NCI-H2107 (cell line): ENCODE data around the gene GLRA2.
"Not testable (repeated sequence)": the region's sequence is repeated elsewhere in the genome, so short reads cannot be mapped to it uniquely, and the experiment has no call there.

ENCODE experiments used
- DNase-seq: peaks from one replicate; lab custom pipeline; 2025; lab: John Stamatoyannopoulos, UW

Gene GLRA2

DNA sequence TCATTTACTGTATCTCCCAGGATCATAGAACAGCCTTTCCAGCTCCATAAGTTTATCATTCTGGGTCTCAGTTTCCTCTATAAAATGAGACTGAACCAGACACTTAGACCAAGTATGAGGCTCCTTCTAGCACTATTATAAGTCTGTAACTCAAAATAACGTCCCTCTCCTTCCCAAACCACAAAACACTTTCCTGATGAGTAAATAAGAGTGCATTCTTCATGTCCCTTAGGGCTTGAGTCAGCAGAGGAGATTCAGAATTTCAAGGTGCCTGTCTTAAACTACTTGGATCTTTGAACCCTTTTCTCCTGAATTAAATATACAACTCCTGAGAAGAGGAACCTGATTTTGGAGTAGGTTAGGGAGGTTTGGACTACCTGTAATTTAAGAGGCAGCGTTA lies 62.6 kb downstream of the GLRA2 start:
- no peak for DNase-seq

DNA sequence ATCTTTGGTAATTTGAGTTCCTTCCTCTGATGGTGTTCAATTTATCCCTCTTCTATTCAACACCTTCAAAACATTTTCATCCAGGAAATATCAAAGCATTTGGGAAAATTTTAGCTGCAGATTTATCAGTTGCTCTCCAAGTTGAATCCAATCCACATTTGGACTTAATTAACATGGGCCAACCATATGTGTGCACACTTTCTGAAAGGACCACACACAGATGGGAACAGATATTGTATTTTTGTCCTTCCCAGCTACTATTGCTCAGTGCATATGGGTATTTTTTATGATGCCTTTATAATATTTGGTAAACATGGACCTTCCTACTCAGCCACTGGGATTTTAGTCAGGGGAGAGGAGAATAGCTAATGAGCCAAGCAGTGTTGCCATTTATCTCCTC lies 65.2 kb downstream of the GLRA2 start:
- no peak for DNase-seq

DNA sequence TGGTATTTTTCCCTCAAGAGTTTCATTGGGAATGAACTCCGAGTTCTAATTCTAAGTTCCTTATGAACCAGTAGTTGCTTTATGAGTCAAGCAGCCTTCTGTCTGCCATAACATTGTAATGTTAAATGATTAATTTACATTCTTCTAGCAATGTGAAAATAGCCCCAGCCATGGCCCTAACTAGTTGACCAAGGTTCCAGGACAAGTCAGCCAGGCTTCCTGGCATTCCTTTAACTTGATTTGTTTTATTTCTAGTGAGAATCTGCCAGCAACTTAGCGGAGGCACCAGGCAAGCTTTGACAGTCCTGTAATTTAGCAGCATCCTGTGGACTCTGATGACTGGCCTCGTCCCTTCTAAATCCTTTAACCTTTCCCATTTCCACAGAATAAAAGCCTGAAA lies 69.0 kb downstream of the GLRA2 start:
- DNase-seq, result no peak

DNA sequence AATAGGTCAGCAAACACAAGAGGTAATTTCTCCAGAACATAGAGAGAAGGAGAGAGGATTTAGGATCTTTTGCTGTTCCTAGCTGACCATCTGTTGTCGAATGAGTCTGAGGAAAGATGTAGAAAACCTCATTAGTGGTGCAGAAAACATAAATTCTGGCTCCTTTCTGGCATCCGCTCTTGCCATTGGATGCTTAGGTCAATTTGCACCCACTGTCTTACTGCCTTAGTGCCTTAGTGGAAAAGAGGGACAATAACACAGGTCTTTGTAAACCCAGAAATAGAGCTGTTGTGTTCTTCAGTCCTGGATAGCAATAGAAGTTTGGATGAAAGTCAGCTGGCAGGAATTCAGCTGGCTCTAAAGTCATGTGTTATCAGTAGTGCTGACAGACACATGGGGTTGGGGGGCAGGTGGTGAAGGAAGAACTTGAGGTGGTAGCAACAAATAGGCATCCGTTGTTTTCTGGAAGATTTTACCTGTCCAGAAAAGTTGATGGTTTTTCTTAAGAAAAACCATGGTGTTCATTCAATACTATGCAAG lies 78.2 kb downstream of the GLRA2 start:
- DNase-seq, result no peak

DNA sequence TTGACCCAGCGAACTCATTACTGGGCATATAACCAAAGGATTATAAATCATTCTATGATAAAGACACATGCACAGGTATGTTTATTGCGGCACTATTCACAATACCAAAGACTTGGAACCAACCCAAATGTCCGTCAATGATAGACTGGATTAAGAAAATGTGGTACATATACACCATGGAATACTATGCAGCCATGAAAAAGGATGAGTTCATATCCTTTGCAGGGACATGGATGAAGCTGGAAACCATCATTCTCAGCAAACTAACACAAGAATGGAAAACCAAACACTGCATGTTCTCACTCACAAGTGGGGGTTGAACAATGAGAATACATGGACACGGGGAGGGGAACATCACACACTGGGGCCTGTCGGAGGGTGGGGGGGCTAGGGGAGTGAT lies 83.1 kb downstream of the GLRA2 start:
- DNase-seq, result not testable (repeated sequence)

DNA sequence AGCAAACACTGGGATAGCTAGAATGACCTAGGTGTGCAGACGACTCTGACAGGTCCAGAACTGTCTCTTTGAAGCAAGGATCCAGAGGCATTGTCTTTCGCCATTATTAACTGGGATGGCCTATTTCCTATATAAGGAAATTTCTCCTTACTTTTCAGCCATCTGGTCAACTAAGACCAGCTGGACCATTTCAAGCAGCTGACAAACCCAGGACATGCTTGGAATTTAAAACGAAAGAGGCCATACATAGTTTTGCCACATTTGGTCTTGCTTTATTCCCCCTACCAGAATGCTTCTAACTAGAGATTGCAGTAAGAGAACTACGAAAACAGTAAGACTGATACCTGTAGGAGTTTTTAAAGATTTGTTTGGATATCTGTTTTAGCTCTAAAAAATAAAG lies 87.0 kb downstream of the GLRA2 start:
- no peak for DNase-seq

DNA sequence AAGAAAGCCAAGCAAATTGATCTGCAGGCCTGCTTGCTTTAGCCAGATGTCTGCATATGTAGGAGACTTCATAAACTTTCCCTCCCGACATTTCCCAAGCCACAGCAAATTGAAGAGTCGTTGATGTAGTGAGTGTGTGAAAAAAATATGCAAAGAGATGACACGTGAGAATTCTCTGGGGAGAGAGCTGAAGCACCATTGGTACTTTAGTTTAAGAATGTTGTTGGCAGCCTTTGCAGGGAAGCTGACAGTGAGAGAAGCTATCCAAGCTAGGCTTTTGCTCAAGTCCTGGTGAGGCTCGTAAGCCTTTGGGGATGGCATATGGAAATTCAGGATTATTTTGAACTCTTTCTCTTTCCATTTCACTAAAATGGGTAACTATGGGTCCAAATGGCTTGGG lies 87.5 kb downstream of the GLRA2 start:
- DNase-seq, result no peak

DNA sequence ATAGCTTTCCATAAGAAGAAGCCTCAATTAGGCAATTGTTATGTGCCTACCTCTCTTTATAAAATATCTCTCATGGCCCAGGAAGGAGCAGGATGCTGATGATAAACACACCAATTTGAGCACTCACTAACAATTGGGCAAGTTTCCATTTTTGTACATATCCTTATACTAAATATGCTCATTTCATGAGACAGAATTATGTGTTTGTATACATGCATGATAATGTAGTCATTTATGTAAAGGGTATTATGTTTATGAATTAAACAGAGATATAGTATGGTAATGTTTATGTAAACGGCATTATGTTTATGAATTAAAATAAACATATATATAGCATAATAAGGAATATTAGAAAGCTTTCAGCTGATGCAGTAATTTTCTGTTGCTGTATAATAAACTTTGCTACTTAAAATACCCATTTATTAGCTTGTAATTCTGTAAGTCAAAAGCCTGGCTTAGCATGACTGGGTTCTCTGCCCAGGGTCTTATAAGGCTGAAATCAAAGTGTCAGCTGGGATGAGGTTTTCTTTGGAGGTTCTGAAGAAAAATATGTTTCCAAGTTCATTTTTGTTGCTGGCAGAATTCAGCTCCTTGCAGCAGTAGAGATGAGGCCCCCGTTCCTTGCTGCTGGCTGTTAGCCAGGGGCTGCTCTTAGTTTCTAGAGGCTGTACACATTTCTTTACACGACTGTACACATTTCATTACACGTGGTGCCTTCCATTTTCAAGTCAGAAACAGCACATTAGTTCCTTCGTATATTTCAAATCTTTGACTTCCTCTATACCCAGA lies 89.0 kb downstream of the GLRA2 start:
- no peak for DNase-seq

DNA sequence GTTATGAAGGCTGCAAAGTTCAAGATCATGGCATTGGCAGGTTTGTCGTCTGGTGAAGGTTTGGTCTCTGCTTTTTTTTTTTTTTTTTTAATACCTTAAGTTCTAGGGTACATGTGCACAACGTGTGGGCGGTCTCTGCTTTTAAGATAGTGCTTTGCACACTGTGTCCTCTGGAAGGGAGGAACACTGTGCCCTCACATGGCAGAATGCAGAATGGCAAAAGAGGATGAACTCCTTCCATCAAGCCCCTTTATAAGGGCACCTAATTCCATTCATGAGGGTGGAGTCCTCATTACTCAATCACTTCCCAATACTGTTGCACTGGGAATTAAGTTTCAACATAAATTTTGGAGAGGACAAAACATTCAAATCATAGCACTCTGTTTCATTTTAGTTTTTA lies 101.4 kb downstream of the GLRA2 start:
- DNase-seq, result no peak

DNA sequence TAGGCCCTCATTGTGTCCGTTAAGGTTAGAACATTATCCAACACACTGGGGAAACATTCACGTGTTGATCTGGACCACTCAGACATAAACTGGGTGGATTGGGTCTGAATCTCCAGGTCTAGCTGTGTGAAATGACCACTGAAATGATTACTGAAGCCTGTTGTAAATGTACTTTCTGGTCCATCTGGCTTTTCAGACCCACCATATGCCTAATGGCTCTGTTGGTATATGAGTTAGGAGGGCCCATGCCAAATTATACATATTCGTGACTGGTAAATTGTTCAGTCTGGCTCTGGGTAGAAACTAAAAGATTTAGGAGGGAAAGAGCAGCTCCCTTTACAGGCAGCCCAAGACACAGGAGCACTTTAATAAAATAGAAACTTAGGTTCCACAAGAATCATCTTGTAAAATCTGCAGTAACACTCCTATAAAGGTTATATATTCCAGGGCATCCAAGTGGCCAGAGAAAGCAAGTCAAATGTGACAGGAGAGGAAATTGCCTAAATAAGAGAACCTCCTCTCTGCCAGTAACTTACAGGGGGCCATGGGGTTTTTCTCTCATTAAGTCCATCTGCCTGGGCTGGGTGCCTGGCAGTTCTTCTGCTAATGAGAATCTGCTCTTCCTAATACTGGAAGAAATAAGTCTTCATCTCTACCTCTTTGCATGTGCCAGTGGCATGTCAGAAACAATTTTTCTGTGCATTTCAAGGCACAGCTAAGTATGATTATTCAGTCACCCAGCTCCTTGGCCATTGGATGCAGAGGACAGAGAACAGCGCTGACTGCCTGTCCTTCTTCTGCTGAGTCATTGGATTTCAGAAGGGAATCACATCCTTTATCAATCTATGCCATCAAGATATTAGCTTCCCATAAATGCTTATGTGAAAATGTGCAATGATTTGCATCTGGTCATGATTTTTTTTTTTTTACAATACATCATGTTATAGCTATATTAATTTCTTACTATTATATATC lies 112.6 kb downstream of the GLRA2 start:
- no peak for DNase-seq

DNA sequence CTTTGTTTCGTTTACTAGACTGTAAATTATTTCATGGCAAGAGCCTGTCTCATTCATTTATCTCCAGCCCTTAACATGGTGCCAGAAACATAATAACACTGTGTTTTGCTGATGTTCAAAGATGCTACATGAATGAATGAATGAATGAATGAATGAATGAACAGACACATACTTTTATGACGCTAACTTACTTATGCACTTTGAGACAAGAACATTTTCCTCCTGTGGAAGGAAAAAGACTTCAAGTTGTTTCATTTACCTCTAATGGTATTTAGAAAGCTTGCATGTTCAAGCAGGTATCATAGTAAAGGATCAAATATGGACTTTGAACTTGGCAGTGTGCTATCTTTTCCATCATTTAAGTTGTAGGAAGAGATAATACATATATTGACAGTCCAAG lies 131.6 kb downstream of the GLRA2 start:
- no peak for DNase-seq

DNA sequence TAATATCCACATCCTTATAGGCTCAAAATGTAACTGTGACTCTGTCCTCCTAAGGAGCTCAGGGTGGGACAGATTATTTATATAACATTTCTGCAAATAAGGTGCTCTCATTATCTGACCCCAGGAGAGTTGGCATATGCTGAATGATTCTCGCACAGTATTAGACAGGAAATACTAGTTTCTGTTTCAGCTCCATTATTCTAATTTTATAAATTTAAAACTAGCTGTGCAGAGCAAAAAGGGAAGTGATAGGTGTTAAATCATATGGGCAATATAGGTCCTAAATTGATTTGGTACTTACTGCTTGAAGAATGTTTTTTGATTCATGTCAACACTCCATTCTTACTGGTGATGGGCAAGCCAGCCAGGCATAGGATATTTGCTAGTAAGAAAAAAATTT lies 141.5 kb downstream of the GLRA2 start:
- no peak for DNase-seq

DNA sequence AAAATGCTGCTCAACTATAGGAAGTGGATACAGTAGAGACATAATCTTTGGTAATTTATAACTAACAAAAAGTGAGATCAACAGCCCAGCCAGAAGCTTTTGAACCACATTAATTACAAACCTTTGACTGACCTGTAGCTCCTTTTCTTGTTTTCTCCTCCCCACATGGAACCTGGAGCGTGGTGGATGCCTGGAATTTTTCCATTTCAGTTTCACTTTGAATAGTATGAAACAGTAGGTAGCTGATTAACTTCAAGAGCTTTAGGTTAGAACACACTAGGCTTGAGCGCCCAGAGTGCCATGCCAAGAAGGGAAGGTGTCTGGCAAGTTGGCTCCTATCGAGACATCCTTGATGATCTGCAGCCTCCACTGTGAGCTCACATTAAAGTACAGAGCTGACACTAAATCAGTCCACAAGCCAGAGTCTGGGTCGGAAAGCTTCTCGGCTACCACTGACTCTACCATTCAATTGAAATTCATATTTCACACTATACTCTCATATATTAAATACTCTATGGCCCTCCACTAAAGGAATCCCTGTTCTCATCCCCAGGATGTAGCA lies 143.4 kb downstream of the GLRA2 start:
- no peak for DNase-seq

DNA sequence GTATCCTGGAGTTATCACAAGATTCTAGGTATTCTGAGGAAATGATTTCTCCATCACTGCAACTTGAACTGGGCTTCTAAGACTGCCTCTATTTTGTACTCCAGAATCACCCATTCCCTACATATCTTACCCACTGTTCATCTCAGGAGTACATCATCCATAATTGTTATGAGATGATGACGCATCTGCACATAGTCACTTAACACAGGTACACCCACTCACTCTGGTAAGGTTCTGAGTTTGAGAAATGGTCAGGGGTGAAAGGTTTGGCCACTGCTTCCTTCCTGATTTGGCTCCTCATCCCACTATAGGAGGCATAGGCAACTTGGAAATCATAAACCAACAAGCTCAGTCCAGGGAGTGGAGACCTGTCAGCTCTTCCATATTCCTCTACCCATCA lies 143.9 kb downstream of the GLRA2 start:
- no peak for DNase-seq

DNA sequence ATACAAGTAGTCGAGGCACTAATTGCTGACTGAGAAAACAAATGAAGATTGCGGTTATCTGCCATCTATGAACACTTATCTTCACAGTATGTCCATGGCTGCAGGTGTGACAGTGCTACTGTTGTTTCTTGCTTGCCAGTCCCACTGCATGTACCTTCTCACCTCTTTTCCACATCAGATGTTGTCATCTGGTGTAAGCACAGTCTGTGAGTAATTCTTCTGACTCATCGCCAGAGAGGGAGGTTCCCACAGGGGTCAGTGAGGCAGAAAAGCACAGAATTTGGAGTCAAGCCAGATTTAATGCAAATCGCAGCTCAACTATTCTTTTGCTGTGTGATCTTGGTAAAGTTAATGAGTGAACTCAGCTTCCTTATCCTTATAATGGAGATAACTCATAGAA lies 144.4 kb downstream of the GLRA2 start:
- DNase-seq, result no peak

DNA sequence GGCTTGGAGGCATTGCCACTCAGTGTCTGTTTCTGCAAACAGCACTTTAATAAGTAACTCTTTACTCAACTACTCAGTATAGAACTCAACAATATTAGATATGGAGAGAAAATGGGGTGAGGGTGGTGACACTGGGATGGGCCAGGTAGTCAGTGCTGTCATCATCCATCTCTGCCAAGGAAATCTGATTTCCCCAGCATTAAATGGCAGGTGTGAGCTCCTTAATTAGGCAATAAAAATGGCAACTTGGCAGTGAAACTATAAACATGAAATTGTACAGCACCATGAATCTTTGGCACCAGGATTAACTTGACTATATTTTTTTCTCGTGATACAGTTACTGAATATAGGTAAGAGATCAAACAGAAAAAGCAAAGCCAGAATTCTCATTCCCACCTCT lies 146.2 kb downstream of the GLRA2 start:
- no peak for DNase-seq

DNA sequence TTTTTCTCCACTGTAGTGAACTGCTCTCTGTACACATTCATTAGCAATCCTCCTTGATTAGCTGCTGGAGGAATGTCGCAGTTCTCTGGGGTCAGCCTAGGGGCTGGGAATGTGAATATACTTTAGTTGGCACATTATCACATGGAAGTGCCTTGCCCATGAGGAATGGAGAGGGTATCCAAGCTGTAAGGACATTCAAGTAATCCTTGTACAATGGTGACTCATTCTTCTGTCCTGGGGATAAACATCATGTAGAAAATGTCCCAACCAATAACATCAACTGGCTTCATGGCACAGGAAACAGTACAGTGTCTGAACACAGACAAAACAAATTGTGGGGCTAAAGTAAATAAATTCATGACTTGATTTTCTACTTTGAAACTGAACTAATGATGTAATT lies 147.1 kb downstream of the GLRA2 start:
- DNase-seq, result no peak

DNA sequence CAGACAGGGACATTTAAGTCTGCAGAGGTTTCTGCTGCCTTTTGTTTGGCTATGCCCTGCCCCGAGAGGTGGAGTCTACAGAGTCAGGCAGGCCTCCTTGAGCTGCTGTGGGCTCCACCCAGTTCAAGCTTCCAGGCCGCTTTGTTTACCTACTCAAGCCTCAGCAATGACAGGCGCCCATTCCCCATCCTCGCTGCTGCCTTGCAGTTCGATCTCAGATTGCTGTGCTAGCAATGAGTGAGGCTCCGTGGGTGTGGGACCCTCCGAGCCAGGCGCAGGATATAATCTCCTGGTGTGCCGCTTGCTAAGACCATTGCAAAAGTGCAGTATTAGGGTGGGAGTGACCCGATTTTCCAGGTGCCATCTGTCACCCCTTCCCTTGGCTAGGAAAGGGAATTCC lies 159.0 kb downstream of the GLRA2 start:
- DNase-seq, result not testable (repeated sequence)

DNA sequence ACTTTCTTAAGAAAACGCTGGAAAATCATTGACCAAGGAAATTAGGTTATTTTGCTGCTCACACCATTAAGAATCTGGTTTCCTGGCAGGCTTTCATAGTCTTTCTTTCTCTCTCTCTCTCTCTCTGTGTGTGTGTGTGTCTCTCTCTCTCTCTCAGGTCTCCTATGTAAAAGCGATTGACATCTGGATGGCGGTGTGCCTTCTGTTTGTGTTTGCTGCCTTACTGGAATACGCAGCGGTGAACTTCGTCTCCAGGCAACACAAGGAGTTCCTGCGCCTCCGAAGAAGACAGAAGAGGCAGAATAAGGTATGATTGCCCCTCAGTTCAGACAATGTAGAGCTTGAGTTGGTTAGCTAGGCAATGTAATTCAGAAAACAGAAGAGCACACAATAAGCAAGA lies 161.2 kb downstream of the GLRA2 start:
- DNase-seq, result no peak

DNA sequence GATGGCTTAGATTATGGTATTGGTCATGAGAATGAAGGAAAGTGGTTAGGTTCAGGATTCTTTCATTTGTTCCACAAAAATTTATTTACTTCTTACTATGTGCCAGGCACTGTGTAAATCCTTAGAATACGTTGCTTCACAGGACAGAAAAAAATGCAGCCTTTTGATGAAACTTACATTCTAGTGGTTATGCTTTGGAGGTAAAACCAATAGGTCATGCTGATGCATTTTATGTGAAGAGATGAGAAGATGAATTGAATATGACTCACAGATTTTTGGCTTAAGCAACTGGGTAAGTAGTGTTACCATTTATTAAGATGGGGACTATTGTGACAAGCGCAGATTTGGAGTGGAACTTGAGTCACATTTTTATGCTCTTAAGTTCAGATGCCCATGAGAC lies 165.3 kb downstream of the GLRA2 start:
- DNase-seq, result no peak

DNA sequence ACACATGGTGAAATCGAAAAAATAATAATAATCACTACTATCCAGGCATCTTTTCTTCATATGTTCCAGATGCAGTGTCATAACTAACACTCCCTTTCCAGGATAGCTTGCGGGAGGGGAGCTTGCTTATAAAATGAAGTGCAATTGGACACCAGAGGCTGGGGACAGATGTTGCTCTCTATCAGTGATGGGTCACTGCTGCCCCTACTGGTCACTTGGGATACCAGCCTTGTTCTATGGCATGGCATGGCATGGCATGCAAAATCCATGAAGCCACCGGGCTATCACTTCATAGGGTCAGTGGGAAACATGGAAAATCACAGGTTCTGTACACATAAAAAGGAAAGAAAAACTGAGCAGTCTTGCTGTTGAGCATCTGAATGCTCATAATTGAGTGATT lies 168.1 kb downstream of the GLRA2 start:
- no peak for DNase-seq

DNA sequence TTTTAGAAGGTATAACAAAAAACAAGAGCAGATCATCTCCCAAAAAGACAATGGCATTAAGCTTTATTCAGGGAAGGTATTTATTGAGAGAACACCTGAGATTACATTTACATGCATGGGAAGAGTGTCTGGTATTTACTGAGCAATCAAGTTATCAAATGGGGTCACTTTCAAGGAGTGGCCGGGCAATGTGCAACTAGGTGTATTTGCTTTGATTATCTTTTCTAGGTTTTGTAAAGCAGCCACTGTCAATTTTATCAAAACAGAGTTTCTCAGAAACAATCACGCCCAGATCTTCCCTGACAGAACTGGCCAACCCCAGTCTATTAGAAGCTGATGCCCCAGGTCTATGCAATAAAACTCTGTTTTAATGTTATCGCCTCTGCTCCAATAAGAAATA lies 169.5 kb downstream of the GLRA2 start:
- no peak for DNase-seq

DNA sequence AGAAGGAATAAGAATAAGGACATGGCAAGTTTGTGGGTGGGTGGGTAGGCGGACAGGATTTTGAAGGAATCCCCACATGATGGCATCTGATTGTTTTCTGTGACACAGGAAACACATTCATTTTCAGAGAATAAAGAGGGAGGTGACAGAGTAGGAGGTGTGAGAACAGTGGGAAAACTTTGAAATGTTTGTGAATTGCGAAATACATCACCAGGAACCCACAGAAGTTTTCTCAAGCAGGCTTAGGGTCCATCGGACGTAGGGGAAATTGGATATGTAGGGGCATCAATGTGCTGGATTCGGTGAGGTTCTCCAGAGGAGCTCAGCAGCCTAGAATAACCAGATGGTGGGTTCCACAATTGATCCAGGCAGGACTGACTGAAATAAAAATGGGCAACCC lies 171.6 kb downstream of the GLRA2 start:
- no peak for DNase-seq
